ENCODE data around the gene PIP5K1A.

GRCh38 chr1:151254217-151255213 lies 56.2 kb downstream of the PIP5K1A start, which contains the start of gene PSMD4:
- TF ChIP-seq POLR2A (IDR thresholded peaks at IDR 0.05) (peak; percentile 65 to 69), CTCF (IDR thresholded peaks at IDR 0.05) (peak in 3 of 6 experiments; percentile 5 to 21 (median 19))

All from adrenal gland (tissue), 5 donors.